ENCODE results near the gene CD8B2. TPM values are rescaled to one million over a fixed set of nuclear protein-coding genes. Genes with fewer than 3 reads are reported as not detected.
"Not testable (repeated sequence)": the region's sequence is repeated elsewhere in the genome, so short reads cannot be mapped to it uniquely, and the experiment has no call there.

Gene CD8B2
- total RNA-seq, 1 donor from 2014 or later = not detected

DNA sequence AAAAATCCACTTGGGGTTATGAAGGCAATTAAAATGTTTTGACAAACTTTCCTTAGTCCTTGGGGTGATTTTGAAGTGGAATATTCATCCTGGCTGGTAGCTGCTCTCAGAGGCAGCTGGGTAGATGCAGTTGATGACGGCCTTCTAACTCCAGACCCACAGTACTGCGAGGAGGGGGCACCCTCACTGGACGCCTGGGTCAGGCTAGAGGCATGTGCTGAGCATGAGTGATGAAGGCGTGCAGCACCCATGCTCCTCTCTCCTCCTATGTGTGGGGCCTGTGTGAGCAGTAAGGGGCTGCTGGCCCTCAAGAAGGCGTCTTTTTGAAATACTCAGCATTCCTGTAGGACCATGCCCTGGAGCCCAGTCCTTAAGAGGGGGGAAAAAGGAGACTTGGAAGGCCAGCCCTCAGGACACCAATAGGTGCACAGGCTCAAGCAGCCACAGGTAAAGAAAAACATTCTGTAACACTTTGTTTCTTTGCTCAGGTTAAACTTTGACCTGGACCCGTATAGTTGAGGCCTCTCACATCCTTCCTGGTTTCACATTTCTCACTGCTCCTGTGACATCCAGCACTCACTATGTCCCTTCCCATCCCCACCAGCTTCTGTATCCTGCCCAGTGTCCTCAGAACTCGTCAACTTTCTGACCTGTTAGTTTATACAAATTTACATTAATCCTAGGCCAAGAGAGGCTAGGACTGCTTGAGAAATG lies 64.4 kb downstream of the CD8B2 start:
- DNase-seq (ENCODE audit: low read depth) = no peak

DNA sequence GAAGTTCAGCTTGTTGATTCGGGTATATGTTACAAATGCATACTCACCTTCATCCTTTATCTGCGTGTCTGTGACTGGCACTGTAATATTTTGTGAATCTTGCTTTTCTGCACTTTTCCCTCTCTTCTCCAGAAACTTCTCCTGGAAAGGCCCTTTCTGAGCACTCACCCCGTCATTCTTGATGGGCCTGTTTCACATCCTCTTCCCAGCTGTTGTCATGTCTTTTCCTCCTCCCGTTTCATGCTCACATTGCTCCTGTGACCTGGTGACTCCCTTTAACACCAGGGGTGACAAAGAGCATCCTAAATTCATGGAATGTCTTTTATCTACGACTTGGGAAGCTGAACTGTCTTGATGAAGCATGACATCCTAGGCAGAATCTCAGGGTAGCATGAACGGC lies 65.8 kb downstream of the CD8B2 start:
- DNase-seq (ENCODE audit: low read depth) = no peak

DNA sequence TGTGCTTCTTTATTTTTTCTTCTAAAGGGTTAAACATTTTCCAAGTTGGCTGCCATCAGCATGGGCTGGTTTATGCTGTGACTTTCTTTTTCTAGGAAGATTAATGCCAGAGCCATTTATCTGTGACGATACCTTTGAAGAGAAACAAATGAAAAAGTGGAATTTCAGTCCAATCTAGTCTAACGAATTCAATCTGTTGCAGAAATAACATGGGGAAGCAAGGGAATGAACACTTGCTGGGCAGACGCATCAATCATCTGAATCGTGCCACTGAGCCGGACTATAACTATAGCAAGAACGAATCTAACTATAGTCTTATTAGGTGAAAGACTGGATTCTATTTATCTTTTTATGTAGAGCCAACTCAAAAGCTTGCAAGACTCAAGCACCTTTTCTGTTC lies 66.2 kb downstream of the CD8B2 start:
- DNase-seq (ENCODE audit: low read depth) = no peak

DNA sequence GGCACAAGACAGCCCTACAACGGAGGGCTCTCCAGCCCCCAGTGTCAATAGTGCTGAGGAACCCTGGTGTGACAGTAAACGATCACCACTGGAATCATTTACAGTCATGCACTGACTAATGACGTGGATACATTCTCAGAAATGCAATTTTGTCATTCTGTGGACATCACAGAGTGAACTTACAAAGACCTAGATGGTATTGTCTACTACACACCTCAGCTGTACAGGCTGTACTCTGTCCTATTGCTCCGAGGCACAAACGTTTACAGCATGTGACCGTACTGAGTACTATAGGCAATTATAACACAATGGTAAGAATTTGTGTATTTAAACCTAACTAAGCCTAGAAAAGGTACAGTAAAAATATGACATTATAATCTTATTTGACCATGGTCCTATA lies 67.2 kb downstream of the CD8B2 start:
- DNase-seq (ENCODE audit: low read depth) = no peak

DNA sequence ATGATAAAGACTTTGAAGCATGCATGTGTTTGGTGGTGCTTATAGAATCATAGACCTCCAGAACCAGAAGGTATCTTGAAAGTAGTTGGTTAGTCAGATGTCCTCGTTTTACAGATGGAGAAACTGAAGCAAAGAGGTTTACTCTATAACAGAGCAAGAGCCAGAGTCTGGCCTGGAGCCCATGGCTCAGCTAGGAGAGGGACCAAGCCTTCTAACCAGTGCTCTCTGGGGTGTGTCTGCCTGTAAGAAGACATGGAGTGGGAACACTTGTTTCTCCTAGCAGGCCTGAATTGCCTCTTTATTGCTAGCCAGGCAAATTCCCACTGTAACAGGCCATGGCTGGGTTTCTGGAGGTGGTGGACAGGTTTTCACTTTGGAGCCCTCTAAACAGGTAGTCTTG lies 67.9 kb downstream of the CD8B2 start:
- DNase-seq (ENCODE audit: low read depth) = no peak

GRCh38 chr2:106559786-106560185 lies 72.6 kb downstream of the CD8B2 start:
- DNase-seq (ENCODE audit: low read depth) = not testable (repeated sequence)

GRCh38 chr2:106560773-106561172 lies 73.6 kb downstream of the CD8B2 start:
- no peak for DNase-seq (ENCODE audit: low read depth)

DNA sequence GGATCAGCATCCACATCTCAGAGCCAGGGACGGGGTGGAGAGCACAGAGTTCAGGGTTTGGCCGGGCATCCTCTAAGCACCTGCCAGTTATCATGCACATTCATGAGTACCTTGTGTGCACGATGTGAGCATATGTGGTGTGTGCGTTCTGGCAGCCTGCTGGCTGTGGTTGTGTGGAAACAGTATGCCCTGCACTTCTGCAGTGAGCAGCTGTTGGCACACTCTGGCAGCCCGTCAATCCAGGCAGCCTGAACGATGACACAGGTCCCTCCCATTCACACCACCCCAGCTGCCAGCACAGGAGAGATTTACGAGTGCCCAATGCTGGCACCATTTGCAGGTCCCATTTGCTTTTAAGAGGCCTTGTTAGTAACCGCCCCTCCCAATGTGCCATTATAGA lies 74.2 kb downstream of the CD8B2 start:
- DNase-seq (ENCODE audit: low read depth) = no peak

- DNase-seq (ENCODE audit: low read depth) = no peak
Measured at GRCh38 chr2:106561803-106562202, 74.6 kb downstream of the CD8B2 start.

- DNase-seq (ENCODE audit: low read depth) = no peak
Measured at GRCh38 chr2:106562268-106563186, 75.4 kb downstream of the CD8B2 start.

GRCh38 chr2:106563195-106563594 lies 76.0 kb downstream of the CD8B2 start:
- no peak for DNase-seq (ENCODE audit: low read depth)

GRCh38 chr2:106565599-106565998 lies 78.4 kb downstream of the CD8B2 start:
- no peak for DNase-seq (ENCODE audit: low read depth)

GRCh38 chr2:106566050-106566449 lies 78.9 kb downstream of the CD8B2 start:
- peak; percentile 18 for DNase-seq (ENCODE audit: low read depth)

DNA sequence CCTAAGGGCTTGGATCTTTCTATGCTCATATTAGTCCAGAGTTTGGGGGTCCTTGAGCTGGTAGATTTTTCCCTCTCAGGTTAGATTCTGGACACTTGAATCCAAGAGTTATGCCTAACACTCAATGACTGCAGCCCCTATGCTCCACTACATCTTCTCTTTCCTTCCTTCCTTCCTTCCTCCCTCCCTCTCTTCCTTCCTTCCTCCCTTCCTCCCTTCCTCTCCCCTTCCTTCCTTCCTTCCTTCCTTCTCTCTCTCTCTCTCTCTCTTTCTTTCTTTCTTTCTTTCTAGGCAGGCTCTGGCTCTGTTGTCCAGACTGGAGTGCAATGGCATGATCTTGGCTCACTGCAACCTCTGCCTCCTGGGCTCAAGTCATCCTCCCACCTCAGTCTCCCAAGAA lies 79.3 kb downstream of the CD8B2 start:
- DNase-seq (ENCODE audit: low read depth) = not testable (repeated sequence)

- DNase-seq (ENCODE audit: low read depth) = no peak
Measured at GRCh38 chr2:106570316-106570715, 83.2 kb downstream of the CD8B2 start.

Other genes with a start within 250 kb of the CD8B2 start
- 0.55 and 1.0 TPM in 2 replicates for gene RGPD3, start 19.0 kb upstream of the CD8B2 start, total RNA-seq

Measured in renal cortical epithelial cell (primary cell).